GM18858 (cell line): ENCODE data around the gene ATXN2.
"Not testable (repeated sequence)": the region's sequence is repeated elsewhere in the genome, so short reads cannot be mapped to it uniquely, and the experiment has no call there.

Source experiments
- ATAC-seq: cut with Tn5 transposase; IDR thresholded peaks from one replicate; pipeline ENCODE4 v1.9.1; 2021; ENCODE audit not compliant: unreplicated experiment

Gene ATXN2

DNA sequence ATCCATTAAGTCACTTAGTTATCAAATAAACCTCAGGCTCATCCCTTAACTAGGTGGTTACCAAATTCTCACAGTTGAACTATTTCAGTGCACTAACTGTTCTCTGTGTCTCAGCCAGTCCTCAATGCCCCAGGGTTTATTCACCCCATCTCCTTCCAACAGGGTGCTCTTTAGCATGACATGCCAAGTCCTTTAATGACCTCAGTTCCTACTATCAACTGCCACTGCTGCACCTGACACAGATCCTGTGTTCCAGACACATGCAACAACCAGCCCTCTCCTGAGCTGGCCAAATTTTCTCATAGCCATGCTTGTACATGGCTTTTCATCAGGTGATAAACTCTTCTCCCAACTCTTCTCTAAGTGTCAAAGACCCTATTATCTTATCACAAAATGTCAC lies 80.0 kb downstream of the ATXN2 start:
- ATAC-seq = no peak

DNA sequence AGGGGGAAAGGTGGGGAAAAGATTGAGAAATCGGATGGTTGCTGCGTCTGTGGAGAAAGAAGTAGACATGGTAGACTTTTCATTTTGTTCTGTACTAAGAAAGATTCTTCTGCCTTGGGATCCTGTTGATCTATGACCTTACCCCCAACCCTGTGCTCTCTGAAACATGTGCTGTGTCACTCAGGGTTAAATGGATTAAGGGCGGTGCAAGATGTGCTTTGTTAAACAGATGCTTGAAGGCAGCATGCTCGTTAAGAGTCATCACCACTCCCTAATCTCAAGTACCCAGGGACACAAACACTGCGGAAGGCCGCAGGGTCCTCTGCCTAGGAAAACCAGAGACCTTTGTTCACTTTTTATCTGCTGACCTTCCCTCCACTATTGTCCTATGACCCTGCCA lies 91.4 kb downstream of the ATXN2 start:
- not testable (repeated sequence) for ATAC-seq

DNA sequence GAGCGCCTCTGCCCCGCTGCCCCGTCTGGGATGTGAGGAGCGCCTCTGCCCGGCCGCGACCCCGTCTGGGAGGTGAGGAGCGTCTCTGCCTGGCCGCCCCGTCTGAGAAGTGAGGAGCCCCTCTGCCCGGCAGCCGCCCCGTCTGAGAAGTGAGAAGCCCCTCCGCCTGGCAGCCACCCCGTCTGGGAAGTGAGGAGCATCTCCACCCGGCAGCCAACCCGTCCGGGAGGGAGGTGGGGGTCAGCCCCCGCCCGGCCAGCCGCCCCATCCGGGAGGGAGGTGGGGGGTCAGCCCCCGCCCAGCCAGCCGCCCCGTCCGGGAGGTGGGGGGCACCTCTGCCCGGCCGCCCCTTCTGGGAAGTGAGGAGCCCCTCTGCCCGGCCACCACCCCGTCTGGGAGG lies 91.9 kb downstream of the ATXN2 start:
- not testable (repeated sequence) for ATAC-seq

DNA sequence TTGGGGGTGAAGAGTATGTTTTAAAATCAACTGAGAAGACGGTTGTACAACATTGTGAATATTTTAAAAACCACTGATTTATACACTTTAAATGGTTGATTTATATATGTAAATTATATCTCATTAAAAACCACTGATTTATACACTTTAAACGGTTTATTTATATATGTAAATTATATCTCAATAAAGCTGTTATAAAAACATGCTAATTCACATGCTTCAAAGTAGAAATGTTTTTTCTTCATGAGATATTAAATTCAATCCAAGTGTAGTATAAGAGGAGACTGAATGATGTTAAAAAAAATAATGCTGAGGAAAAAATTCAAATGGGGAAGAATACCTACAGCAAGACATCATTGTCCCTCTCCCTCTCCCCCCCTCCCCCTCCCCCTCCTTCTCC lies 92.9 kb downstream of the ATXN2 start:
- no peak for ATAC-seq

DNA sequence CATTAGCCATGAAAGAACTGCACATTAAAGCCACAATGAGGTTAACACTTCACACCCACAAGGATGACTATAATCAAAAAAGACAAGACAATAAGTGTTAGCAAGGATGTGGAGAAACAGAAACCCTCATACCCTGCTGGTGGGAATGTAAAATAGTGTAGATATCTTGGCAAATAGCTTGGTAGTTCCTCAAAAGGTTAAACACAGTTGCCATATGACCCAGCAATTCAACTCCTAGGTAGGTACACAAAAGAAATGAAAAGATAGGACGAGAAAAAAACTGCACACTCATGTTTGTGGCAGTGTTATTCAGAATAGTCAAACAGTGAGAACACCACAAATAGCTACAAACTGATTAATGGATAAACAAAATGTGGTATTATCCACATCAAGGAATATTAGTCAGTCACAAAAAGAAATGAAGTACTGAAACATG lies 93.5 kb downstream of the ATXN2 start:
- ATAC-seq = no peak

DNA sequence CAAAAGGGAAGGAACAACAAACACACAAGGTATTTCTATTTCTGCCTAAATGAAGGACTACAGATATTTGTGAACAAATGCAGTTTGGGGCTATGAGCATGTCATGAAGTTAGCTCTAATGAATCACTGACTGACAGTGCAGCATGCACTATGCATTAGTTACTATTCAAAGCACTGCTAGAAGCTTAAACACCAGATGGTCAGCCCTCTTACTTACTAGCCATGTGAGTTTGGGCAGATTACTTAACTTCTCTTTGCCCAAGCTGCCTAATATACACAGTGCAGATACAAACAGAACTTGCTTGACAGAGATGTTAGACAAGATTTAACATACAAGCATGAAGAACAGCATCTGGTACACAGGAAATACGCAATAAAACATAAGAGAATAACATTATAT lies 96.0 kb downstream of the ATXN2 start:
- no peak for ATAC-seq

DNA sequence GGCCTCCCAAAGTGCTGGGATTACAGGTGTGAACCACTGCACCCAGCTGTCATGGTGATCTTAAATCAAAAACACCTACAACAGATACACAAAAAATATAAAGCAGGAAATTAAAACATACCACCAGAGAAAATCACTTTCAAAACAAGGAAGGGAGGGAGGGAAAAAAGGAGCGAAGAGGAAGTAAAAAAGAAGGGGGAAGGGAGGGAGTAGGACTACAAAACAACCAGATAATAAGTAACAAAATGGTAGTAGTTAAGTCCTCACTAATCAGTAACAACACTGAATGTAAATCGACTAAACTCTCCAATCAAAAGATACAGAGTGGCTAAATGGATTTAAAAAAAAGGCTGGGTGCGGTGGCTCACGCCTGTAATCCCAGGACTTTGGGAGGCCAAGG lies 104.4 kb downstream of the ATXN2 start:
- ATAC-seq = no peak

DNA sequence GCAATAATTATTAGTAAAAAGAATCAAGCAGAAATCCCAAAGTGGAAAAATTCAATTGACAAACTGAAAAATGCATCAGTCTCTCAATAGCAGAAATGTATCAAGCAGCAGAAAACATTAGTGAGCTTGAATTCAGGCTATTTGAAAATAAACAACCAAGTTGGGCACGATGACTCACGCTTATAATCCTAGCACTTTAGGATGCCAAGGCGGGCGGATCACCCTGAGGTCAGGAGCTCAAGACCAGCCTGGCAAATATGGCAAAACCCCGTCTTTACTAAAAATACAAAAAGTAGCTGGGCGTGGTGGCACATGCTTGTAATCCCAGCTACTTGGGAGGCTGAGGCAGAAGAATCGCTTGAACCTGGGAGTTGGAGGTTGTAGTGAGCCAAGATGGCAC lies 106.1 kb downstream of the ATXN2 start:
- not testable (repeated sequence) for ATAC-seq

DNA sequence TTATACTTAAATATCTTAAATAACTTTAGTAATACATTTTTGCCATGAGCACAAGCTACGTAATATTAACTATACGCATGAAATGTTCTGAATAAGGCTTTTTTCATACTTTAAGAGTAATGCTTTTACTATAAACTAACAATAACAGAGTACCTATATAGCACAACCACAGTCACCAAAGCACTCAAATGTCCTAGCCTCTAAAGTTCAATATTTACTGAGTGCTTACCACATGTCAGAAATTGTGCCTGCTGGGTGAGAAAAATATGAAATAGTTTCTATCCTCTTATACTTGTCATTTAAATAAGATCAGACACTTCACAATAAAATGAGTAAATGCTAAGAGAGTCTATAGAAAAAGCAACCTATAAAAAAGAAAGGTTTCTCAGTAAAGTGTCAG lies 110.3 kb downstream of the ATXN2 start:
- ATAC-seq = no peak

DNA sequence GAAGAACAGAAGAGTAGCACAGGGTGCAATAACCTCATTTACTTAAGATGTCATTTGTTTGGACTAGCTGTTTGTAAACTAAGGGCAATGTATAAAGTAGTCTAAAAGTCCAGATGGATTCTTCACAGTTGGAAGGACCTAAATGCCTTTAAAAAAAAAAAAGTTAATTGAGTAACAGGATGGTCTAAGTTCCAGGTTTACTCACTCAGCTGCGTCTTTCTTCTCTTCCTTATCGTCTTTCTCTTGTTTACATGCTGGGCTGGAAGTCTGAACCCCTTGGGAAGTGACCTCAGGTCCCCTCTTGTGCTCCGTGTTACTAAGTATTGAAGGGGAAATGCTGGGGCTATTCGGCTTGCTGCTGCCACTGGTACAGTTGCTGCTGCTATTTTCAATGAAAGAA lies 110.8 kb downstream of the ATXN2 start:
- no peak for ATAC-seq

DNA sequence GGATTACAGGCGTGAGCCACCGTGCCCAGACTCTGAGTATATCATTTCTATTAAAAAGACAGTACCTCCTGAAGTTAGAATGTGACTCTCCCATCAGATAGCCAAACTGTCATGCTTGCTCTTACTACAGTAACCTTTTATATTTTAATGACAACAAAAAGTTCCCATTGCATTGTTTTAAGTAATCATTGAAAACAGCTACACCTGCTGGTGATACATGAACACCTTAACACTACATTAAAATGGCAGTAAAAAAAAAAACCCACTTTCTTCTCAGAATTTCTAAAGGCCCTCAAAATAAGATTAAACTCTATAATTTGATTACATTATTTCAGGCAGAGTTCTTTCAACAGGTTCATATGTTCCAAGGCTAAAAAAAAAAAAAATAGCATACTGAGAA lies 116.7 kb downstream of the ATXN2 start:
- no peak for ATAC-seq

DNA sequence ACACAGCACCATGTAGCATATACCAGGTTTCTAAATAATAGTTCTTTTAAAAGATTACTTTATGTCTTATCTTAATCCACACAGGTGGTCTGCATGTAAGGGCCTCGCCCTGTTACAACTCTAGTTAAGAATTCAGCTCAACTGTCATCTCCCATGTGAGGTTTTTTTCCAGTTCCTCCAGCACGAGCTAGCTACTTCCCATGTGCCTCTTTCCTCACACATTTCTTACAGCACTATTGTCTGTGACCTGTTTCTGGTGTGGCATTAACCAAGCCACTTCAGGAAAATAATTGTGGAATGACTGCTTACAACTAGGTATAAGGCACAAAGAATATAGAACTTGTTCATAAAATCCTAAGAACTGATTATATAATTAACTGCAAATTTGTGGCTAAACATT lies 127.9 kb downstream of the ATXN2 start:
- no peak for ATAC-seq

DNA sequence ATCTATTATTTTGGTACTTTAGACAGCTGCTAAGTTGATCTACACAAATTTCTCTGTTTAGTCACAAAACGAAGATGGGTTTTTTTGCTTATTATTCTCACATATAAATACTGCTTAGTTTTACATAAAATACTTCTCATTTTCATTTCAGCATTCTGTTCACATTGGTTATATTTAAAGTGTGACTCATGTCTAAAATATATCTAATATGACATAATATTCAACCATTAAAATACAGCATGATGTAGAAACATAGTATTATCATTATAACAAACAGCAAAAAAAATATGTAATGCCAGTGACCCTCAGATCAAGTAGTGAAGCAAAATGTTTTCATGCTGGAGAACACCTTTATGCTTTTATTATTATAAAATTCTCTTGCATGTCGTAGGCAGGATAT lies 129.7 kb downstream of the ATXN2 start:
- no peak for ATAC-seq

DNA sequence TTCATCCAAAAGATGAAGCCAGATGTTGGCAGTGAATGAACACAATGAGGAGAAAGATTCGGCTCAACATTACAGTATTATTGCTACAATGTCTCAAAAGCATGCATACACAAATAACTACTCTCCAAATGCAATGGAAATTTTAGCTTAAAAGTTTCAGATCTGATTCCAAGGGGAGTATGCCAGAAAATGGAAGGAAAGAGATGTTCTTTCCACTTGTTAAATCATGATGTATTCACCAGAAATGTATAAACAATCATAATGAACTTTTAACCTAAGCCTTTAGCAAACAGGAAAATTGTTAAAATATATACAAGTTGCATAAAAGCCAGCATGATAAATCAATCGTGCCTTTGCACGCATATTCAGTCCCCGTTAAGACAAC lies 131.3 kb downstream of the ATXN2 start:
- ATAC-seq = no peak

DNA sequence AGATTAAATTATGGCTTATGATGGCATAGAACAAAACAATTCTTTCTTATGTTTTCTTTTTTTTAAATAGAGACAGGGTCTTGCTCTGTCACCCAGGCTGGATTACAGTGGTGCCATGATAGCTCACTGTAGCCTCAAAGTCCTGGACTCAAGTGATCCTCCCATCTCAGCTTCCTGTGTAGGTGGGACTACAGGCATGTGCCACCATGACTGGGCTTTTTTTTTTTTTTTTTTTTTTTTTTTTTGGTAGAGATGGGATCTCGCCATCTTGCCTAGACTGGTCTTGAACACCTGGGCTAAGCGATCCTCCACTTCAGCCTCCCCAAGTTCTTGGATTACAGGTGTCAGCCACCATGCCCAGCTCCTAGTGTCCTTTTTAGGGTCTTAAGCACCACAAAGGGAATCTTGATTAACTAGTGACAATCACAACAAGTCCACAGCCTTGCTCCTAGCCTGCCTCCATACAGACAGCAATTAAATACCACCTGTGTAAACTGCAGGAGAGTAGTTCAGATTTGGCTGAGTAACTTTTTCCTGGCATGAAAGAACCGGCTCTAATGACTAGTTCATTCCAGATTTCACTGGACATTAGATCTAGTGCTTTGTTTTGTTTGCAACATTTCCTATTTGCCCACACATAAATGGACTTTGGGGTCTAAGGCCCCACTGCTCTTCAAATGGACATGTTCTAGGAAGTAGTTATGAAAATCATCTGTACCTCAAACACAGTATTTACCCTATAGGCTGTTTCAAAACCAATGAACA lies 131.8 kb downstream of the ATXN2 start:
- ATAC-seq = no peak

DNA sequence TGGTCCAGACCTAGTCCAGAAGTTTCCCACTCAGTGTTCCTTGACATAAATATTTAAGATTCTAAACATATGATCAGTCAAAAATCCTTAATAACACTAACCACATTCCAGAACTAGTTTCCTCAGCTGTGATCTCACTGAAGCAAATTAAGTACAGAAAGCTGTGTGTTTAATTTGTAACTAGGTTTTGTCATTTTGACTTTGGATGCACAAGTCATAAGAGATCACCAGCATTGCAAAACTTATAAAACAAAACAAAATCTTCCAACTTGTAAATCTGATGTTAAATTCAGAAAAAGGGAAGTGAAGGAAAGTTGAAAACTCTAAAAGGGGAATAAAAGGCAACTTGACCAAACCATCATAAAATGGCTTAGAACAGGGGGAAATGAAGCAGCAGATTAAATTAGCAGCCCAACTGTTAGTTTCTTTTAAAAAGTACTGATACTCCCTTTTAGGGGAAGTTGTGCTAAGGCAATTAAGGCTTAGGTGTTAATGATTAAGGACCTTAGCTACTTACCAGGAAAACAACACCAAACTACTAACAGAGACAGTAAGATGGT lies 136.8 kb downstream of the ATXN2 start:
- no peak for ATAC-seq

DNA sequence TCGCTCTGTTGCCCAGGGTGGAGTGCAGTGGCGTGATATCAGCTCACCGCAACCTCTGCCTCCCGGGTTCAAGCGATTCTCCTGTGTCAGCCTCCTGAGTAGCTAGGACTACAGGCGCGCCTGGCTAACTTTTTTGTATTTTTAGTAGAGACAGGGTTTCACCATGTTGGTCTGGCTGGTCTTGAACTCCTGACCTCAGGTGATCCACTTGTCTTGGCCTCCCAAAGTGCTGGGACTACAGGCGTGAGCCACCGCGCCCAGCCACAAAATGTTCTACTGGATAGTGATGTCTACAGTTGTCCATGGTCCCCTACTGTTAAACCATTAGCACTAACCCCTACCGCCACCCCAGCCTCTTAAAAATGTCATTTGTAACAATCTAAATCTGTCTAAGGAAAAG lies 139.0 kb downstream of the ATXN2 start:
- ATAC-seq = not testable (repeated sequence)

DNA sequence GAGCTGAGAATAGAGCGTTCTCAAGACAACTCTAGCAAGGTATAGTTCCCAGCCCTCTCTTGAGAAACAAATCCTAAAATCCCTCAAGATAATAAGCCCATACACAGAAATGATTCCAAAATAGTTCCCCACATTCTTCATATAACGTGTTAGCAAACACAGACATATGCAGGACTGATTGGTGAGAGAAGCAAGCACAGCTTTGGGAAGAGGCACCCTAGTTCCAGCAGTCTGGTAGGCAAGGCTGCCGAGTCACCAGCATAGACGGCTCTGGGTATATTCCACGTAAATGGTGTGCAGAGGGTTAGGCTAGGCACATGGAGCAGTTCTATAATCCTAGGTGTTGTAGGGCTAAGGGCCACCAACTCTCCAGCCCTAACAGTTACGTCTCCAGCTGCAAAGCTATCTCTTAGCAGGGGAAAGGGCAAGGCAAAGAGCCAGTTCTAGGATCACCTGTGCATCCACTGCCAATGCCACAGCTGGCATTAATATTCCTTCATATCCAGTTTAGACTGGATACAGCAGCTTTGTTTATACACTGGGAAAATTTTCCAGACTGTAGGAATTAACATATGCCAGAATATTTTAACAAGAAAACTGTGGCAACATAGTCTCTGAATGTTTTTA lies 140.5 kb downstream of the ATXN2 start:
- no peak for ATAC-seq

DNA sequence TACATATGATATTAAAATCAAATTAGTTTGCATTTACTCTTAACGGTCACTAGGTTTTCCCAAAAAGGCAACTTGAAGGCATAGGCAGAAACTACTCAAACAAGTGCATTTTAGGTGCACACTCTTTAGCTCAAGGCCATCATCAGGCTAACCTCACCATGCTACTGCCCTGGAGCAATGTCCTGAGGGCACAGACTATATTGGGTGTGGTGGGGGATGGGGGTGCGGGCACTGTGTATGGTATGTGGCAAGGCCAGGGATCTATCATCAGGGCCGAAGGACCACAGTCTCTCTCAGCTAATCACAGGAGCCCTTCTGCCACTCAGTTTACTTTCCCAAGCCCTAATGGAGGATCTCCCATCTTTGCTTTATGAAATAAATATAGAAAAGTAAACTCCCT lies 141.5 kb downstream of the ATXN2 start:
- no peak for ATAC-seq

DNA sequence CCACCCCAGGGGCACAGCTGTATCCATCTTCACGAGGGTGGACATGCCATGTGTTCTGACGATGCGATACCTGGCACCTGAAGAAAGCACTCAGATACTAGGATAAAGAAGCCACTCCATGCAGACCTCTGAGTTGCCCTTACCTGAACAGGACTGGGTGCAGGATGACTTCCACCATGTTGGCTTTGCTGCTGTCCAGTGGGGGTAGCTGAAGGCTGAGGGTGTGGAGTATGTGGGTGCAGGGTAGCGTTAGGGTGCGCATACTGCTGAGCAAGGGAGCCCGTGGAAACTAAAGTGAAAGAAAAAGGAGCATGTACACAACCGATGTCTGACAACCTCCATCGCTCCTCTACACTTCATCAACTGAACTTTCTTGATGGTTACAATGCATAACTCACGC lies 142.0 kb downstream of the ATXN2 start:
- no peak for ATAC-seq

DNA sequence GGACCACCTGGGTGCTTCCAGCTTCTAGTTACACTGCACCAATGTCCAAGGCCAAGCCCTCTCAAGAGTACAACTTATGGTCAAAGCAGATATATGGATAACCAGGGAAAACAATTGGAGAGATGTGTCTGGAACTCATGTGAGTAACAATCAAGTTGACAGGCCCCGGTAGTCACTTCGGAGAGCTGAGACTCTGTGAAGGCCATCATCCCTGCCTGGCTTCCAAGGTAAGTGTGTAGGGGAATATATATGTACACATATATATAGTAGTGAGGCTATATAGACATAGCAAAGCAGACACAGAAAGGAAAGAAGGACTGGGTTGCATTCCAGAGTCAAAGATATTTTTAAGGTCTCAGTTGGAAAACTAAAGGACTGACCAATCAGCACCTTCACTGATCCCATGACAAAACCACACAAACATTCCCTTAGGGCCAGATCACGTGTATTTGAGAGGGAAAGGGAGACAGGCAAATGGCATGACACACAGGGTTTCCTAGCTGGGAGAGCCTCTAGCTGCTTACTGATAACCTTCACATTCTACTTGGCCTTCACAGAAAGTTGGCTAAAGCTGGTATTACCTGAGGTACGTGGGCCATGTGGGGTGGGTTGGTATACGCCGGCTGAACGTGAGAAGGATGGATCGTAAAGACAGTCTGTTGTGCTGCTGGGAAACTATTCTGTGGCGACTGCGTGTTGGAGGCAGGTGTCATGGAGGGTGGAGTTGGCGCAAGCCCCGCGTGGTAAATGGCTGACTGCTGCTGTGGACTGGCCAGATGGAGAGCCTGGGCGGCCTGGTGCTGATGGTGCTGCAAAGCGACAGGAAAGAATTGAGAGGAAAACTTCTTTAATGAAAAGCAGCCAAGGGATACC lies 143.4 kb downstream of the ATXN2 start:
- ATAC-seq = no peak
